Mesenteric fat pad (tissue), 1 donor: ENCODE data around the gene ERBB4. TPM values are rescaled to one million over a fixed set of nuclear protein-coding genes. Genes with fewer than 3 reads are reported as not detected.
"Not testable (repeated sequence)": the region's sequence is repeated elsewhere in the genome, so short reads cannot be mapped to it uniquely, and the experiment has no call there.

Experiments used
- DNase-seq: peaks from one replicate; pipeline ENCODE4 v3.0.0-alpha.2; 2020; ENCODE audit warnings: low spot score
- total RNA-seq: library from RNA; stranded (reverse); fragmentation: NEBNext Ultra II Directional; extraction: Animal tissue kit (Norgen Biotek cat#: 25700); gene quantifications from one replicate; pipeline ENCODE4 v1.2.1, GENCODE V29; 2021
- donor health status: DM: yes; HTN: yes; CAD: no.

The ERBB4 gene
- total RNA-seq, 1 donor from 2014 or later = 0.45 TPM

- DNase-seq = no peak
Observed at GRCh38 chr2:212227755-212228154, 310.8 kb downstream of the ERBB4 start.

GRCh38 chr2:212226114-212226513 is 312.5 kb downstream of the ERBB4 start:
- no peak for DNase-seq

GRCh38 chr2:212223696-212224095 is 314.9 kb downstream of the ERBB4 start:
- DNase-seq = no peak

- no peak for DNase-seq
Observed at GRCh38 chr2:212213191-212213590, 325.4 kb downstream of the ERBB4 start.

DNA sequence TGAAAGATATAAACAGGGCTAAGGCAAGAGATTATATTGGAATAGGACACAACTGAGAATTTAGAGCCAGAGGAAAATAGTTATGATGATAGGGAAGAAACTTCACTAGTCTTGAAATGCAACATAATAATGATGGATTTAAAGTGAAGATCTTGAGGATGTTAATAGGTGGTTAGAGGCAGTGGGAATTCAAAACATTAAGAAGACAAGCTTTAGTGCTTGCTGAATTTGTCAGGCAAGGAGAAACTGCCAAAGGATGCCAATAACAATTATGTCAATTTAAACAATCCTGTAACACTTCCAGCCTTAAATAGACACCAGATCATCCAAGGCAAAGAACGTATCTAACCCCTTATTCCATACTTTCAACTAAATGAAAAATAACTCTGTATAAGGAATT is 330.1 kb downstream of the ERBB4 start:
- no peak for DNase-seq

DNA sequence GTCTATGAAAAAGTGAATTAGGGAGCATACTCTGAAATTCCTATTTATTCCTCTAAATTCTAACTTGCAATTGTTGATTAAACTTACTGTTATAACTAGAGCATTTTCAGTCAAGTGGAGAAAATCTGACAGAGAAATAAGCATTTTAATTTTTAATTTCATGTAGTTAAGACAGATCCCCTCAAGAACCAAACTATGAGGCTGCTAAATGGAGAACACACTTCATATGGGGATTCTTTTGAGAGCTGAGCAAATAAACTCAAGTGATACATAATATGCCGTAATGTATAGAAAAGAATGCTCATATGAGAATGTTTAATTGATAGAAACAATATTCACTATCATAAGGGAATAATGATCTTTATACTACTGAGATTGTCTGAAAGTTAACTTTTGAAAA is 340.8 kb downstream of the ERBB4 start:
- no peak for DNase-seq

GRCh38 chr2:212195626-212196025 is 343.0 kb downstream of the ERBB4 start:
- DNase-seq = no peak

DNA sequence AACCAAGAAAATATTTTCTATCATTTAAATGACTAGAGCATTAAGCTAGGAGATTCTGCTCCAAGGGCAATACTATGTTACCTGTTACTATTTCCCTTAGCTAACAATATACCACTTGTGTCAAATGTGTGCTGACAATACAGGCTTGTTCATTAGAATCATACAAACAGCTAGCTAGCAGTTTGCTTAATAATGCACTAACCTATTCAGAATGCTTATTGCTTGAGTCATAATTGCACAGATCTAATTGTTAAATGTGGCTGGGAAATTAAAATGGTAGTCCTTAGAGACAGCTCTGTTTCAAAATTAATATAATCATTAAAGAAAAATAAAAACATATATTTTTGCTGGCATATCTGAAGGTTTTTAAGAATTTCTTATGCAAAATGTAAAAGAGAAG is 344.2 kb downstream of the ERBB4 start:
- DNase-seq = no peak

DNA sequence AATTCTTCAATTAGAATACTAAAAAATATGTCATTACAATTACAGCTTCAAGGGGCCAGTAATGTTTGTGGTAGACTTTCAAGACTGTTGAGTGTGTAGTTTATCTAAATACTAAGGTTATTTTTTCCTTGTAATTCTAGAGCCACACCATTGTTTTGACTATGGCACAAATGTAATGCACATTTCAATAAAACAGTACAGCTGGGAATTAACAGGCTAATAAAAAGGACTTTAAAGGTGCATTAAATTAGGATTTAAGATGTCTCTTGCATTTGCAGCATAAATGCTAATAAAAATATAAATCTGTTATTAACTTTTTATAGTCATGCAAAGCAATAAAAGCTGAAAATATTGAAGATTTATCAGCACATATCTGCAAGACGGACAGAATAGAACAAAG is 344.8 kb downstream of the ERBB4 start:
- DNase-seq = no peak

DNA sequence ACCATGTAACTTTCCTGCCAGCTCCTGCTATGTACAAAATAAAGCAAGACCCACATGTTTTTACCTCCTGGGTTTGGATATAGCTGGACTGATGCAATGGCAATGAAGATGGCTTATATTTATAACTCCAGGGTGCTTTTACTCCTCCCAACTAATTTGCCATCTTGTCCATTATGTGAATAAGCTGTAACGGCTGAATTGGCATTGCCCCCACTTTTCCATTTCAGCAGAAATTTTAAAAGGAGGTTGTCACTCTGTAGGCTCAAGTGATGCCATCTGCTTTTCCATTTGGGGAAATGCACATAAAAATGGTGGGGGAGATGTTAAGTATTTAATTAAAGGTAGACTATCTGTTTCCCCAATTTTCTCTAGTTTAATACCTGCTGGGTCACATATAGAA is 345.5 kb downstream of the ERBB4 start:
- no peak for DNase-seq

DNA sequence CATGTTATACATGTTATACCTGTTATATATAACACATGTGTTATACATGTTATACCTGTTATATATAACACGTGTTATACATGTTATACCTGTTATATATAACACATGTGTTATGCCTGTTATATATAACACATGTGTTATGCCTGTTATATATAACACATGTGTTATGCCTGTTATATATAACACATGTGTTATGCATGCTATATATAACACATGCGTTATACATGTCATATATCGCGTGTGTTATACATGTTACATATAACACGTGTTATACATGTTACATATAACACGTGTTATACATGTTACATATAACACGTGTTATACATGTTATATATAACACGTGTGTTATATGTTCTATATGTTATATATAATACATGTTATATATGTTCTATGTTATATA is 347.2 kb downstream of the ERBB4 start:
- DNase-seq = not testable (repeated sequence)

- DNase-seq = no peak
Observed at GRCh38 chr2:212186166-212186565, 352.4 kb downstream of the ERBB4 start.

DNA sequence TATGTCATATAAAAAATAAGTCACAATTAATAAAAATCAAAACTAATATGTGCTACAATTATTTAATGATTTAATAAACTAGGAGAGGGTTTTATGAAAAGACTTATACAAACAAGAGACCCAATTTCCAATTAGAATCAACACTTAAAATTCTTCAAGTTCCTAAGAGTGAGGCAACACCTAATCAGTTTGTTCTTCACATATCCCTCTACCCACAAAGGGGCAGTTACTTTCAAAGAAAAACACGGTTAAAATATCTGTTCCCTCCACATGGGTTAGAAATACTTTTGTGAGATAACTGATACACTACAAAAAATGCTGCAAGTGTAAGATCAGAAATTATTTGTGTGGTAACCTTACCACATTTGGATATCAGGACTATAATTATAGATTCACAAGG is 357.0 kb downstream of the ERBB4 start:
- DNase-seq = no peak

- no peak for DNase-seq
Observed at GRCh38 chr2:212180408-212181083, 358.1 kb downstream of the ERBB4 start.

DNA sequence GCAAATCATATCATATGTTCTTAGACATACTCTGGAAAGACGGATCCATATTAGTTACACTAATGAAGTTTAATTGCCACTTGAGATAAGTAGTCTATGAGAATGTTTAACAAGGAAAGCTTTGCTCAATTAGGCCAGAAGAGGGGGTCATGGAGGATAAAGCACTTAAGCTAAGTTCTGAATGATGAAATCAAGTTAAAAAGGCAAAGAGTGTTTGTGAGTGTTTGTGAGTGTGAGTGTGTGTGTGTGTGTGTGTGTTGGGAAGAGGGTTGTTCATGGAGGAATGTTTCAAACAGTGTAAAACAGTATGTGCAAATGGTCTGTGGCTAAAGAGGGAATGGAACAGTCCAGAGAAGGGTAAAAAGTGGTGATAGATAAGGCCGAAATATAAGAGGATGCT is 360.9 kb downstream of the ERBB4 start:
- DNase-seq = no peak

- DNase-seq = no peak
Observed at GRCh38 chr2:212176151-212176550, 362.5 kb downstream of the ERBB4 start.

DNA sequence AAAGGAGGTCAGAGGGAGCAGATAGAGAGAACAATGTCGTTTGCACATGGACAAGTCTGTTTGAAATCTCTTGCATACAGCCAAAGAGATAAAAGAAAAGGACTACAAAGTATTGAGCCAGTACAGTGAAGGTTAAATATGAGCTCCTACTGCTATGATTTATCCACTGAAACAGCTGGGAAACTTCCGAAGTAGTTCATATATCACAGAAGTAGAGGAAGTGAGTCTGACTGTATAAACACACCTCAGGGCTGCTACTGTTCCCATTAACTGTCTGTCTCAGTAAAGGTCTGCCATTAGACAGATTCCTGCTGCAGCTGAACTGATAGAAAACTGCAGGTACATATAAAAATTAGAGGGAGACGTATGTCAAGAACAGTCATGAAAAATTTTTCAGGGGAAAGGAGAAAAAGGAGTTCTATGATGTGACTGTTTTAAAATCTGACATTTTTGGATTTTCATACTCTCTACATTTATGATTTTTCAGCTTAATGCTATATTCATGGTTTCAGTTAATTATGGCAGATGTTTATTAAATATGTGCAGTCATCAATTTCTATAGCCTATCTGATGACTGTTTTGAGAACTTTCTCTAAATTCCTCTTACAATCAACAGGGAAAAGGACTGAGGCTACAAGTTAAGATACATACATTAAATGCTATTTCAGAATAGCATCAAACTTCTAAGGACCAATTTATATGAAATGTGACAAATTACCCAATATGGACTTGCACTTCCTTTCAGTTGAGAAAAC is 364.7 kb downstream of the ERBB4 start:
- no peak for DNase-seq

GRCh38 chr2:212173331-212173730 is 365.3 kb downstream of the ERBB4 start:
- DNase-seq = no peak

DNA sequence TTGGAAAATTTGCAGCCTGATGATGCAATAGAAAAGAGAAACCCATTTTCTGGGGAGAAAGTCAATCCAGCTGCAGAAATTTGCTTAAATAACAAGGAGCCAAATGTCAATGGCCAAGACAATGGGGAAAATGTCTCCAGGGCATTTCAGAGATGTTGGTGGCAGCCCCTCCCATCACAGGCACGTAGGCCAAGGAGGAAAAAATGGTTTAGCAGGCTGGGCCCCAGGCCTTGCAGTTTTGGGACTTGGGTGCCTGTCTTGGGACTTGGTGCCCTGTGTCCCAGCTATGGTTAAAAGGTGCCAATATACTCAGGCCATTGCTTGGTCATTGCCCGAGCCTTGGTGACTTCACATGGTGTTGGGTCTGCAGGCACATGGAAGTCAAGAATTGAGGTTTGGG is 368.2 kb downstream of the ERBB4 start:
- no peak for DNase-seq

GRCh38 chr2:212158081-212158480 is 380.5 kb downstream of the ERBB4 start:
- DNase-seq = no peak

DNA sequence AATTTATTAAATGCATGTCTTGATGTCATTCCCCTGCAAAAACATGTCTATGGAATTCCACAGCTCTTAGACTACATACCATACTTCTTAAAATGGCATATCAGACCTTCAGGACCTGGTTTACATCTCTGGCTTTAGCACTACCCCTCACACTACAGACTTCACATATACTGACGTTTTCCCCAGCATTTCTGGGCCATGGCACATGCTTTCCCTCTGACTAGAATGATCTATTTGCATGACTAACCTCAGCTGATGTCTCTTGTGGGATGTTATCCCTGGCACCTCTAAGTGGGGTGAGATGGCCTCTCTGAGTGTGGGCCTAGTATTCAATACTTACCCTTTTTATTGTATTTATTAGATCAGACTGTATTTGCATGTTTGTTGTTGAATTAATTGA is 381.6 kb downstream of the ERBB4 start:
- no peak for DNase-seq

DNA sequence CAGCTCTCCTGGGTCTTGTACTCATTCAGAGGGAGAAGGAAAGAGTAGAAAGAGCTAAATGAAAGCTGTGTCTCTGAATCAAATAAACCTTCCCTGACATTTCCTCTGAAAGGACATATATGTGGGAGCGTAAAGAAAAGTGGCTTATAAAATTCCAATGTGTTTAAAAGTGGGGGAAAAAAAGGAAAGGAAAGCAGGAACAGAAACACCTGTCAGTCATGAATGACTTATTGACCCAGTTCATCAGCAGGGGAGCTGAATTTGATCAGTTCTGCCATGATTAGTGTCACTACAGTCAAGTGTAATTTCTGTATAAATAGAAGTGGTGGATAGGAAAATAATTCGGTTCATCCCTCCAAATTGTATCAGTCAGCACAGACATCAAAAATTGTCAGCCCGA is 382.5 kb downstream of the ERBB4 start:
- DNase-seq = no peak

DNA sequence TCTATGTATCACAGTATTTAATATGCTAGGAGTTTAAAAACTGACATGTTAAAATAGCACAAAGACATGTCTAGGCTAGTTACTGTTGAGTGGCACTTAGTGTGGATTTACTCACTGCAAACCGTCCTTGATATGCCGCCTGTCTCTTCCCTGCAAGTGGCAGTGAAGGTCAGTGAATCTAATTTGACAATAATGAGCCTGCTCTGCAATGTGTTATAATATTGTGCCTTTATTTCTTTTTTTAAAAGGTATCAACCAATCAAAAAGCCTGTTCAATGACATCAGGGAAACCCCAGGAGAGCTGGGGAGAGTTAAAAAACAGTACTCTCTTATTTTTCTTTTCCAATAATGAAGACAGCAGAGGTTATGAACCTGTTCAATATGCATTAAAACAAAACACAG is 384.1 kb downstream of the ERBB4 start:
- DNase-seq = no peak
